B cell (primary cell): ENCODE measurements around the gene AFF1.

Experiments
- CTCF ChIP-seq: fragments of 200-600 bp; IDR thresholded peaks from one replicate; pipeline ENCODE4 v1.8.0; 2022; ENCODE audit warnings: antibody characterized with exemption, mild to moderate bottlenecking
- EZH2 ChIP-seq: IDR thresholded peaks from 2 replicates; pipeline ENCODE4 v1.6.1; 2012; ENCODE audit warnings: borderline replicate concordance, low read depth, mild to moderate bottlenecking, moderate library complexity, low read length; ENCODE audit not compliant: insufficient read depth, poor library complexity, severe bottlenecking

GRCh38 chr4:86975927-86976326 is 41.1 kb downstream of the AFF1 start:
- TF ChIP-seq CTCF (no peak), EZH2 (no peak)
